HepG2 (cell line): ENCODE results near the gene TECPR1. TPM values are rescaled to one million over a fixed set of nuclear protein-coding genes. Genes with fewer than 3 reads are reported as not detected.

Experiments
- AHR ChIP-seq: IDR thresholded peaks from 2 replicates; pipeline ENCODE4 v1.6.1; 2018; ENCODE audit warnings: missing genetic modification reagents, missing compliant biosample characterization
- CC2D1A ChIP-seq: sonication (generic); formaldehyde crosslinking; IDR thresholded peaks from 2 replicates; pipeline ENCODE4 v1.8.1; 2023; ENCODE audit warnings: mild to moderate bottlenecking, missing genetic modification reagents
- CEBPB ChIP-seq: IDR thresholded peaks from 2 replicates; pipeline ENCODE4 v1.6.1; 2011; ENCODE audit warnings: low read depth, low read length, improper control_type of control experiment, borderline replicate concordance
- DRAP1 ChIP-seq: IDR thresholded peaks from 2 replicates; pipeline ENCODE4 v1.6.1; 2016; ENCODE audit warnings: missing genetic modification reagents, missing compliant biosample characterization
- FOXO1 ChIP-seq: sonication (generic); formaldehyde crosslinking; IDR thresholded peaks from 2 replicates; pipeline ENCODE4 v1.4.0; 2020; ENCODE audit warnings: missing genetic modification reagents
- IRF2 ChIP-seq: IDR thresholded peaks from 2 replicates; pipeline ENCODE4 v1.6.1; 2018; ENCODE audit warnings: missing genetic modification reagents, missing compliant biosample characterization
- KLF16 ChIP-seq, 2 experiments: sonication (generic) in 1 of 2; formaldehyde crosslinking in 1 of 2; IDR thresholded peaks; 2 replicates each; pipeline versions ENCODE4 v1.6.1 to v1.8.0; 2016 to 2023; ENCODE audit warnings: missing genetic modification reagents in 2 of 2, missing compliant biosample characterization in 1 of 2
- KMT2B ChIP-seq: IDR thresholded peaks from 2 replicates; pipeline ENCODE4 v1.6.1; 2016; ENCODE audit warnings: missing genetic modification reagents, missing compliant biosample characterization
- LCORL ChIP-seq, 2 experiments: fragments of 450-650 bp in 1 of 2; sonication (generic) in 1 of 2; formaldehyde crosslinking in 1 of 2; IDR thresholded peaks; 2 replicates each; pipeline versions ENCODE4 v1.5.0 to v1.6.1; 2017 to 2020; ENCODE audit warnings: antibody characterized with exemption in 1 of 2, missing genetic modification reagents in 1 of 2
- MEIS2 ChIP-seq: sonication (generic); formaldehyde crosslinking; IDR thresholded peaks from 2 replicates; pipeline ENCODE4 v1.9.0; 2021; ENCODE audit warnings: mild to moderate bottlenecking, missing genetic modification reagents
- MLX ChIP-seq: IDR thresholded peaks from 2 replicates; pipeline ENCODE4 v1.6.1; 2016
- SOX5 ChIP-seq: IDR thresholded peaks from 2 replicates; pipeline ENCODE4 v1.6.1; 2016; ENCODE audit warnings: borderline replicate concordance
- THAP11 ChIP-seq: IDR thresholded peaks from 2 replicates; pipeline ENCODE4 v1.6.1; 2016; ENCODE audit warnings: missing biosample characterization, missing genetic modification reagents
- YEATS4 ChIP-seq: sonication (generic); formaldehyde crosslinking; IDR thresholded peaks from 2 replicates; pipeline ENCODE4 v1.4.0; 2020; ENCODE audit warnings: missing genetic modification reagents, borderline replicate concordance
- ZEB1 ChIP-seq: IDR thresholded peaks from 2 replicates; pipeline ENCODE4 v1.6.1; 2012; ENCODE audit warnings: mild to moderate bottlenecking, low read depth, inconsistent platforms; ENCODE audit not compliant: insufficient replicate concordance
- ZHX2 ChIP-seq, 2 experiments: sonication (generic) in 1 of 2; formaldehyde crosslinking in 1 of 2; IDR thresholded peaks; 2 replicates each; pipeline versions ENCODE4 v1.6.1 to v1.9.0; 2014 to 2022; ENCODE audit warnings: antibody characterized with exemption in 1 of 2, borderline replicate concordance in 1 of 2, inconsistent platforms in 1 of 2, low read depth in 1 of 2, missing genetic modification reagents in 1 of 2
- ZMYM3 ChIP-seq: sonication (generic); formaldehyde crosslinking; IDR thresholded peaks from 2 replicates; pipeline ENCODE4 v1.5.1; 2020; ENCODE audit warnings: mild to moderate bottlenecking, missing genetic modification reagents
- ZNF232 ChIP-seq: sonication (generic); formaldehyde crosslinking; IDR thresholded peaks from 2 replicates; pipeline ENCODE4 v1.4.0; 2020; ENCODE audit warnings: missing genetic modification reagents, borderline replicate concordance
- ZSCAN9 ChIP-seq: IDR thresholded peaks from 2 replicates; pipeline ENCODE4 v1.6.1; 2016; ENCODE audit warnings: borderline replicate concordance
- polyA plus RNA-seq, 8 experiments: library from polyadenylated mRNA; depleted of rRNA in 3 of 8; stranded (reverse) in 7 of 8; unstranded in 1 of 8; fragments of >200 nt; fragmentation: Illumina TruSeq in 4 of 8; extraction: Trizol in 4 of 8; gene quantifications; 2 replicates each; pipeline versions ENCODE4 v1.2.1 to v1.2.3, GENCODE V29; 2011 to 2016; ENCODE audit warnings: low read depth in 4 of 8, missing spikeins in 1 of 8, mixed read lengths in 1 of 8; ENCODE audit not compliant: insufficient read depth in 1 of 8
- total RNA-seq, 5 experiments: library from RNA; depleted of rRNA; stranded (reverse); fragments of >200 nt; fragmentation: Illumina TruSeq; extraction: Trizol; gene quantifications; 2 replicates each; pipeline ENCODE4 v1.2.3, GENCODE V29; 2016; ENCODE audit warnings: low read depth in 1 of 5
- TF ChIP-seq, protein P1 (sequence below): sonication (generic); formaldehyde crosslinking; IDR thresholded peaks from 2 replicates; pipeline ENCODE4 v1.9.0; 2022; ENCODE audit warnings: missing genetic modification reagents, mild to moderate bottlenecking, borderline replicate concordance

TECPR1 gene
- total and polyA plus RNA-seq, 2 of the 13 experiments (the other 11 are each of a cell fraction or from before 2014, with no cell fraction given), result 2.3 to 6.3 TPM

GRCh38 chr7:98280791-98281756 lies 29.0 kb upstream of the TECPR1 start, which contains the start of gene BRI3 (continued):
- TF ChIP-seq IRF2 (CRISPR knock-in tag), result peak; percentile 42; the same call in 1 of the 2 replicates
- no peak for TF ChIP-seq ZMYM3 (CRISPR knock-in tag)
- TF ChIP-seq ZEB1, result no peak
- TF ChIP-seq MLX, result no peak
- TF ChIP-seq CEBPB, result no peak
- 0 out of 2 replicates have a peak, but pooled peaks have one; percentile 53 for TF ChIP-seq CC2D1A (CRISPR knock-in tag)
- peak; percentile 24; the same call in 1 of the 2 replicates for TF ChIP-seq THAP11 (CRISPR knock-in tag)
- TF ChIP-seq, protein P1, sequence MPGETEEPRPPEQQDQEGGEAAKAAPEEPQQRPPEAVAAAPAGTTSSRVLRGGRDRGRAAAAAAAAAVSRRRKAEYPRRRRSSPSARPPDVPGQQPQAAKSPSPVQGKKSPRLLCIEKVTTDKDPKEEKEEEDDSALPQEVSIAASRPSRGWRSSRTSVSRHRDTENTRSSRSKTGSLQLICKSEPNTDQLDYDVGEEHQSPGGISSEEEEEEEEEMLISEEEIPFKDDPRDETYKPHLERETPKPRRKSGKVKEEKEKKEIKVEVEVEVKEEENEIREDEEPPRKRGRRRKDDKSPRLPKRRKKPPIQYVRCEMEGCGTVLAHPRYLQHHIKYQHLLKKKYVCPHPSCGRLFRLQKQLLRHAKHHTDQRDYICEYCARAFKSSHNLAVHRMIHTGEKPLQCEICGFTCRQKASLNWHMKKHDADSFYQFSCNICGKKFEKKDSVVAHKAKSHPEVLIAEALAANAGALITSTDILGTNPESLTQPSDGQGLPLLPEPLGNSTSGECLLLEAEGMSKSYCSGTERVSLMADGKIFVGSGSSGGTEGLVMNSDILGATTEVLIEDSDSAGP (CRISPR knock-in tag), result peak; percentile 84
- peak; percentile 26; the same call in 1 of the 2 replicates for TF ChIP-seq SOX5 (CRISPR knock-in tag)
- TF ChIP-seq AHR, result no peak
- TF ChIP-seq ZHX2 (IDR thresholded peaks at IDR 0.05; ENCODE audit: low read depth), result no peak
- TF ChIP-seq ZHX2 (CRISPR knock-in tag; IDR thresholded peaks at IDR 0.05; ENCODE audit: borderline replicate concordance), result no peak
- TF ChIP-seq DRAP1, result peak; percentile 61
- TF ChIP-seq MEIS2 (CRISPR knock-in tag), result 0 out of 2 replicates have a peak, but pooled peaks have one; percentile 14
- TF ChIP-seq LCORL (IDR thresholded peaks at IDR 0.05), result no peak
- TF ChIP-seq LCORL (CRISPR knock-in tag; IDR thresholded peaks at IDR 0.05), result peak; percentile 56; the same call in 1 of the 2 replicates
- TF ChIP-seq YEATS4 (CRISPR knock-in tag), result peak; percentile 8; the same call in 1 of the 2 replicates
- TF ChIP-seq ZSCAN9, result no peak
- TF ChIP-seq ZNF232 (CRISPR knock-in tag), result peak; percentile 68; the same call in 1 of the 2 replicates
- TF ChIP-seq FOXO1 (CRISPR knock-in tag), result 0 out of 2 replicates have a peak, but pooled peaks have one; percentile 11
- TF ChIP-seq KMT2B, result 0 out of 2 replicates have a peak, but pooled peaks have one; percentile 49
- 0 out of 4 replicates have a peak, but pooled peaks of 1 of the 2 experiments have one; percentile 57 for TF ChIP-seq KLF16 (CRISPR knock-in tag; IDR thresholded peaks at IDR 0.05)
